A549 (cell line): ENCODE results near the gene GLP2R. TPM values are rescaled to one million over a fixed set of nuclear protein-coding genes. Genes with fewer than 3 reads are reported as not detected.

ENCODE experiments used
- ATAC-seq, 2 experiments: fragments of 200-7000 bp in 1 of 2; fragments of >200 bp in 1 of 2; cut with Nextera tagmentation in 1 of 2; cut with Tn5 transposase in 1 of 2; 3 replicates each; pipeline versions ENCODE4 v1.8.0 to v1.9.1; 2018 to 2020; ENCODE audit warnings: mild to moderate bottlenecking in 1 of 2, moderate library complexity in 1 of 2
- CTCF ChIA-PET: fragments of 300-600 bp; sonication (Branson Sonifier 250); formaldehyde crosslinking; extraction: SDS; loops from one replicate; lab custom pipeline; 2021; ENCODE audit warnings: antibody characterized with exemption, inconsistent platforms; lab: Yijun Ruan, JAX
- POLR2A ChIA-PET: fragments of 350-600 bp; formaldehyde crosslinking; extraction: SDS; loops from one replicate; lab custom pipeline; 2021; ENCODE audit warnings: antibody characterized with exemption, inconsistent platforms; lab: Yijun Ruan, JAX
- DNase-seq, 2 experiments: peaks; one replicate each; pipeline versions ENCODE4 v3.0.0 to v3.0.0-alpha.2; 2011 to 2016; ENCODE audit warnings: low read depth in 1 of 2, low spot score in 1 of 2
- FAIRE-seq: peaks from 2 replicates; lab custom pipeline; 2011; peaks lifted over from hg19 to GRCh38; lab: Jason Lieb, UNC
- H3K27ac ChIP-seq, 2 experiments: fragments of >200 bp; sonication (Bioruptor Twin); formaldehyde crosslinking; 3 replicates each; pipeline ENCODE4 v1.5.1; 2016 to 2017
- H3K4me1 ChIP-seq: fragments of >200 bp; sonication (Bioruptor Twin); formaldehyde crosslinking; 3 replicates; pipeline ENCODE4 v1.6.1; 2016
- H3K4me2 ChIP-seq: fragments of >200 bp; sonication (Bioruptor Twin); formaldehyde crosslinking; 3 replicates; pipeline ENCODE4 v1.6.1; 2016
- H3K4me3 ChIP-seq: fragments of >200 bp; sonication (Bioruptor Twin); formaldehyde crosslinking; 3 replicates; pipeline ENCODE4 v1.5.1; 2016
- H3K9me3 ChIP-seq: fragments of >200 bp; sonication (Bioruptor Twin); formaldehyde crosslinking; 3 replicates; pipeline ENCODE4 v1.6.1; 2016
- EHF ChIP-seq: fragments of 250-450 bp; sonication (Bioruptor Pico); IDR thresholded peaks from 2 replicates; pipeline ENCODE4 v1.5.0; 2020; ENCODE audit warnings: mild to moderate bottlenecking
- EP300 ChIP-seq, 2 experiments: fragments of >200 bp; sonication (Bioruptor Twin); formaldehyde crosslinking; IDR thresholded peaks; 2 replicates in 1 of 2; 3 replicates in 1 of 2; pipeline ENCODE4 v1.6.1; 2016 to 2017
- ESRRA ChIP-seq: fragments of 150-350 bp; IDR thresholded peaks from 2 replicates; pipeline ENCODE4 v1.6.1; 2014; ENCODE audit warnings: mild to moderate bottlenecking, low read length, borderline replicate concordance
- GATA3 ChIP-seq: IDR thresholded peaks from 2 replicates; pipeline ENCODE4 v1.6.1; 2012; ENCODE audit warnings: borderline replicate concordance
- MAZ ChIP-seq: fragments of 150-350 bp; IDR thresholded peaks from 2 replicates; pipeline ENCODE4 v1.6.1; 2014; ENCODE audit warnings: antibody characterized with exemption, low read depth, low read length, borderline replicate concordance
- POLR2A ChIP-seq: IDR thresholded peaks from 2 replicates; pipeline ENCODE4 v1.6.1; 2012; ENCODE audit warnings: mild to moderate bottlenecking, low read length
- RFX5 ChIP-seq: fragments of 450-650 bp; IDR thresholded peaks from 2 replicates; pipeline ENCODE4 v1.7.1; 2014; ENCODE audit warnings: antibody characterized with exemption, mild to moderate bottlenecking, moderate library complexity
- SMC3 ChIP-seq: fragments of >200 bp; sonication (Bioruptor Twin); formaldehyde crosslinking; IDR thresholded peaks from 3 replicates; pipeline ENCODE4 v1.6.1; 2018; ENCODE audit warnings: inconsistent platforms
- TFCP2L1 ChIP-seq: fragments of 250-450 bp; sonication (Bioruptor Pico); IDR thresholded peaks from 2 replicates; pipeline ENCODE4 v1.5.0; 2021; ENCODE audit warnings: mild to moderate bottlenecking
- ZNF302 ChIP-seq: fragments of 250-450 bp; sonication (Bioruptor Pico); IDR thresholded peaks from 2 replicates; pipeline ENCODE4 v1.9.0; 2021; ENCODE audit warnings: inconsistent platforms, mild to moderate bottlenecking, moderate library complexity
- WGBS: methylation state at CpG from one replicate; pipeline ENCODE4 v1.1.6; 2017; ENCODE audit errors: missing lambda C conversion rate; 5-methylcytosine and 5-hydroxymethylcytosine counted together
- polyA plus RNA-seq, 4 experiments: library from polyadenylated mRNA; depleted of rRNA in 3 of 4; stranded (reverse); fragments of >200 nt; fragmentation: RNase III in 1 of 4; extraction: RNeasy Plus Mini Kit Qiagen cat#74134 plus additional on column Dnase treatment in 1 of 4; gene quantifications; 2 replicates in 3 of 4; 3 replicates in 1 of 4; pipeline ENCODE4 v1.2.3, GENCODE V29; 2011 to 2017
- TF ChIP-seq, protein P1 (sequence below): fragments of 450-650 bp; IDR thresholded peaks from 2 replicates; pipeline ENCODE4 v1.6.1; 2014; ENCODE audit warnings: antibody characterized with exemption
- TF ChIP-seq, protein P2 (sequence below): fragments of 250-450 bp; sonication (Bioruptor Pico); IDR thresholded peaks from 2 replicates; pipeline ENCODE4 v1.5.0; 2021; ENCODE audit warnings: mild to moderate bottlenecking, moderate library complexity, borderline replicate concordance
- TF ChIP-seq, protein P3 (sequence below): fragments of 250-450 bp; sonication (Bioruptor Pico); IDR thresholded peaks from 2 replicates; pipeline ENCODE4 v1.5.0; 2020; ENCODE audit warnings: low read depth, mild to moderate bottlenecking, moderate library complexity
- TF ChIP-seq, protein P4 (sequence below): fragments of 150-350 bp; IDR thresholded peaks from 2 replicates; pipeline ENCODE4 v1.6.1; 2014; ENCODE audit warnings: low read depth, mild to moderate bottlenecking, low read length

The GLP2R gene
- polyA plus RNA-seq, 2 of the 4 experiments (the other 2 are of a cell fraction): 27.9 to 48.7 TPM

DNA sequence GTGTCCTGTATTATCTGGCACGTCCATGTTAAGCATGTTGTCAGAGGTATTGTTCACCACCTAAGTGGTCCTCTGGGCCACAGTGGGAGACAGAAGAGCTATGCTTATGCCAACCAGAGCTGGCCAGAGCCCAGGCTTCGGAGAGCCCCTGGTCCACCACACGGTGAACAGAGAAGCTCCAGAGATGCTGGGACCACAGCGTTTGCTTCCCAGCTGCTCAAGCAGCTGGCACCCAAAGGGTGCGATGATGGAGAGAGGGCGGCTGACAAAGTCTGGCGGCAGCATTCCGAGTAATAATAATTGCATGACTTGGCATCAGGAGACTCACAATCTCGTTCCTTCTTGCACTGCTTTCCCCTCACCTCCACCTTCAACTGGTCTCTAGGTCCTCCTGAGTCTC is 115.1 kb downstream of the GLP2R start:
- POLR2A ChIA-PET: no interaction called here
- no peak overlapping the region for H3K4me2 ChIP-seq
- H3K4me3 ChIP-seq: no peak overlapping the region
- TF ChIP-seq EP300 (IDR thresholded peaks at IDR 0.05) (no peak), RFX5 (no peak), TFCP2L1 (no peak), POLR2A (no peak)
- TF ChIP-seq, protein P1, sequence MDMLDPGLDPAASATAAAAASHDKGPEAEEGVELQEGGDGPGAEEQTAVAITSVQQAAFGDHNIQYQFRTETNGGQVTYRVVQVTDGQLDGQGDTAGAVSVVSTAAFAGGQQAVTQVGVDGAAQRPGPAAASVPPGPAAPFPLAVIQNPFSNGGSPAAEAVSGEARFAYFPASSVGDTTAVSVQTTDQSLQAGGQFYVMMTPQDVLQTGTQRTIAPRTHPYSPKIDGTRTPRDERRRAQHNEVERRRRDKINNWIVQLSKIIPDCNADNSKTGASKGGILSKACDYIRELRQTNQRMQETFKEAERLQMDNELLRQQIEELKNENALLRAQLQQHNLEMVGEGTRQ: no peak
- no peak for FAIRE-seq
- H3K9me3 ChIP-seq: peaks cover 4% of the 10 kb centered on the region; the same call in 2 of the 3 replicates
- H3K4me1 ChIP-seq: no peaks in the 10 kb centered on the region
- ATAC-seq: no peak
- H3K27ac ChIP-seq: no peak overlapping the region
- no peak for DNase-seq
- CTCF ChIA-PET: interaction anchor here (1.2 to 14.3 kb wide), 6 partner anchors 13 to 676 kb away, joined by 3 to 155 read pairs (median 8); no protein-coding TSS in a partner anchor
- 64% methylated on average over 9 of the region's 9 CpGs for WGBS

DNA sequence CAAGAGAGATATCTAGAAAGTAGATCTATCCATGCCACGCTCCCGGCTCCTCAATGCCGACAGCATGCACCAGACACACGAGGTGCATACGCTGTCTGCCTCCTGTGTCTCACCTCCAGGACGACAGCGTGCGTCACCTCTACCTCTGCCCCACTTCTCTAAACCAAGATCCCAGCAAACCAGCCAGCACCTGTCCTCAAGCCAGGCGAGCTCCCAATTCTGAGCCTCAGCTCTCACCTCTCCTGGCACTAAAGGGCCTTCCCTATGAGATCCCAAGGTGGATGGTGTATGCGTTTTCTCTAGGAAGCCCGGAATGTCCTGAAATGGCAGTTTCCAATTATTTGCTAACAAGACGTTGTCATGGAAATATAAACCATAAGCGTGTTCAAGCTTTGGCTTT is 115.6 kb downstream of the GLP2R start:
- Histone ChIP-seq H3K4me3 (no peak overlapping the region), H3K4me2 (no peak overlapping the region), H3K4me1 (no peaks in the 10 kb centered on the region), H3K9me3 (peaks cover 4% of the 10 kb centered on the region; the same call in 2 of the 3 replicates), H3K27ac (no peak overlapping the region)
- ChIA-PET POLR2A (no interaction called here), CTCF (interaction anchor here (1.3 to 14.3 kb wide), 5 partner anchors 14 to 676 kb away, joined by 5 to 155 read pairs (median 9); no protein-coding TSS in a partner anchor)
- 69% methylated on average over 13 of the region's 13 CpGs for whole genome bisulfite sequencing
- no peak for TF ChIP-seq ZNF302 (CRISPR knock-in tag)
- TF ChIP-seq EHF: no peak
- TF ChIP-seq SMC3: no peak
- TF ChIP-seq, protein P2, sequence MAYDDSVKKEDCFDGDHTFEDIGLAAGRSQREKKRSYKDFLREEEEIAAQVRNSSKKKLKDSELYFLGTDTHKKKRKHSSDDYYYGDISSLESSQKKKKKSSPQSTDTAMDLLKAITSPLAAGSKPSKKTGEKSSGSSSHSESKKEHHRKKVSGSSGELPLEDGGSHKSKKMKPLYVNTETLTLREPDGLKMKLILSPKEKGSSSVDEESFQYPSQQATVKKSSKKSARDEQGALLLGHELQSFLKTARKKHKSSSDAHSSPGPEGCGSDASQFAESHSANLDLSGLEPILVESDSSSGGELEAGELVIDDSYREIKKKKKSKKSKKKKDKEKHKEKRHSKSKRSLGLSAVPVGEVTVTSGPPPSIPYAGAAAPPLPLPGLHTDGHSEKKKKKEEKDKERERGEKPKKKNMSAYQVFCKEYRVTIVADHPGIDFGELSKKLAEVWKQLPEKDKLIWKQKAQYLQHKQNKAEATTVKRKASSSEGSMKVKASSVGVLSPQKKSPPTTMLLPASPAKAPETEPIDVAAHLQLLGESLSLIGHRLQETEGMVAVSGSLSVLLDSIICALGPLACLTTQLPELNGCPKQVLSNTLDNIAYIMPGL (CRISPR knock-in tag): no peak
- TF ChIP-seq, protein P3, sequence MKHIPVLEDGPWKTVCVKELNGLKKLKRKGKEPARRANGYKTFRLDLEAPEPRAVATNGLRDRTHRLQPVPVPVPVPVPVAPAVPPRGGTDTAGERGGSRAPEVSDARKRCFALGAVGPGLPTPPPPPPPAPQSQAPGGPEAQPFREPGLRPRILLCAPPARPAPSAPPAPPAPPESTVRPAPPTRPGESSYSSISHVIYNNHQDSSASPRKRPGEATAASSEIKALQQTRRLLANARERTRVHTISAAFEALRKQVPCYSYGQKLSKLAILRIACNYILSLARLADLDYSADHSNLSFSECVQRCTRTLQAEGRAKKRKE (CRISPR knock-in tag): no peak
- TF ChIP-seq, protein P4, sequence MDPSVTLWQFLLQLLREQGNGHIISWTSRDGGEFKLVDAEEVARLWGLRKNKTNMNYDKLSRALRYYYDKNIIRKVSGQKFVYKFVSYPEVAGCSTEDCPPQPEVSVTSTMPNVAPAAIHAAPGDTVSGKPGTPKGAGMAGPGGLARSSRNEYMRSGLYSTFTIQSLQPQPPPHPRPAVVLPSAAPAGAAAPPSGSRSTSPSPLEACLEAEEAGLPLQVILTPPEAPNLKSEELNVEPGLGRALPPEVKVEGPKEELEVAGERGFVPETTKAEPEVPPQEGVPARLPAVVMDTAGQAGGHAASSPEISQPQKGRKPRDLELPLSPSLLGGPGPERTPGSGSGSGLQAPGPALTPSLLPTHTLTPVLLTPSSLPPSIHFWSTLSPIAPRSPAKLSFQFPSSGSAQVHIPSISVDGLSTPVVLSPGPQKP: no peak
- TF ChIP-seq MAZ: no peak
- TF ChIP-seq ESRRA: no peak
- no peak for TF ChIP-seq GATA3
- no peak; a peak in 1 of 6 replicates for ATAC-seq
- no peak for DNase-seq
- no peak for FAIRE-seq

Other genes starting within 250 kb of the GLP2R start
- gene CFAP52, start 249.3 kb upstream of the GLP2R start, polyA plus RNA-seq (2011; rRNA removed): 0.07 and 0.23 TPM in 2 replicates
- gene CFAP52, start 249.3 kb upstream of the GLP2R start, polyA plus RNA-seq (2017; fragmentation: RNase III; extraction: RNeasy Plus Mini Kit Qiagen cat#74134 plus additional on column Dnase treatment): 0.05 to 0.17 TPM in 2 of 3 replicates, not detected in the other
- 3.4 and 4.9 TPM in 2 replicates for gene USP43, start 180.4 kb upstream of the GLP2R start, polyA plus RNA-seq (2011; rRNA removed)
- 3.8 to 4.9 TPM (median 4.0 TPM) in 3 replicates for gene USP43, start 180.4 kb upstream of the GLP2R start, polyA plus RNA-seq (2017; fragmentation: RNase III; extraction: RNeasy Plus Mini Kit Qiagen cat#74134 plus additional on column Dnase treatment)
- not detected in 2 replicates for gene DHRS7C, start 34.3 kb upstream of the GLP2R start, polyA plus RNA-seq (2011; rRNA removed)
- gene DHRS7C, start 34.3 kb upstream of the GLP2R start, polyA plus RNA-seq (2017; fragmentation: RNase III; extraction: RNeasy Plus Mini Kit Qiagen cat#74134 plus additional on column Dnase treatment): not detected in 3 replicates
- not detected in 2 replicates for gene GSG1L2, start 3.8 kb upstream of the GLP2R start, polyA plus RNA-seq (2011; rRNA removed)
- gene GSG1L2, start 3.8 kb upstream of the GLP2R start, polyA plus RNA-seq (2017; fragmentation: RNase III; extraction: RNeasy Plus Mini Kit Qiagen cat#74134 plus additional on column Dnase treatment): not detected in 3 replicates
- gene RCVRN, start 79.3 kb downstream of the GLP2R start, polyA plus RNA-seq (2011; rRNA removed): not detected in 2 replicates
- gene RCVRN, start 79.3 kb downstream of the GLP2R start, polyA plus RNA-seq (2017; fragmentation: RNase III; extraction: RNeasy Plus Mini Kit Qiagen cat#74134 plus additional on column Dnase treatment): not detected in 3 replicates